K562 (cell line): Measurements from ENCODE around the gene TMED8. TPM values are rescaled to one million over a fixed set of nuclear protein-coding genes. Genes with fewer than 3 reads are reported as not detected.

Experiments used
- KAT7 ChIP-seq: sonication (generic); formaldehyde crosslinking; IDR thresholded peaks from 2 replicates; pipeline ENCODE4 v1.8.0; 2022; ENCODE audit warnings: missing genetic modification reagents, mild to moderate bottlenecking, borderline replicate concordance
- MED1 ChIP-seq: sonication (generic); formaldehyde crosslinking; IDR thresholded peaks from 2 replicates; pipeline ENCODE4 v1.8.1; 2023; ENCODE audit warnings: missing genetic modification reagents, borderline replicate concordance
- PML ChIP-seq: IDR thresholded peaks from 2 replicates; pipeline ENCODE4 v1.6.1; 2012; ENCODE audit warnings: low read length, inconsistent platforms
- POLR2G ChIP-seq: fragments of 200-400 bp; formaldehyde crosslinking; IDR thresholded peaks from 2 replicates; pipeline ENCODE4 v1.6.1; 2017; ENCODE audit warnings: low read depth, mild to moderate bottlenecking, antibody characterized with exemption, low read length, moderate library complexity
- PTRF ChIP-seq: fragments of 450-650 bp; IDR thresholded peaks from 2 replicates; pipeline ENCODE4 v1.6.1; 2016; ENCODE audit warnings: mild to moderate bottlenecking, missing genetic modification characterization, missing compliant biosample characterization
- SIN3A ChIP-seq, 2 experiments: fragments of 150-350 bp in 1 of 2; IDR thresholded peaks; 2 replicates each; pipeline ENCODE4 v1.6.1; 2011 to 2016; ENCODE audit warnings: borderline replicate concordance in 2 of 2, low read depth in 2 of 2, low read length in 2 of 2, mild to moderate bottlenecking in 2 of 2, moderate library complexity in 2 of 2; ENCODE audit not compliant: control insufficient read depth in 1 of 2
- SMARCB1 ChIP-seq: IDR thresholded peaks from 2 replicates; pipeline ENCODE4 v1.6.1; 2011; ENCODE audit warnings: improper control_type of control experiment, low read depth; ENCODE audit not compliant: insufficient read length
- STAT5A ChIP-seq: IDR thresholded peaks from 2 replicates; pipeline ENCODE4 v1.6.1; 2012; ENCODE audit warnings: low read length, inconsistent platforms, borderline replicate concordance
- TEAD1 ChIP-seq, 2 experiments: fragments of 450-650 bp in 1 of 2; sonication (generic) in 1 of 2; formaldehyde crosslinking; IDR thresholded peaks; 2 replicates each; pipeline versions ENCODE4 v1.4.0 to v1.8.0; 2020 to 2022; ENCODE audit warnings: mild to moderate bottlenecking in 2 of 2, missing genetic modification reagents in 1 of 2
- ZNF586 ChIP-seq: fragments of 450-650 bp; formaldehyde crosslinking; conservative IDR thresholded peaks from 2 replicates; pipeline ENCODE4 v1.4.0; 2020; ENCODE audit warnings: mild to moderate bottlenecking, moderate library complexity
- ZNF717 ChIP-seq: fragments of 250-450 bp; sonication (Bioruptor Pico); IDR thresholded peaks from 2 replicates; pipeline ENCODE4 v1.5.0; 2021
- polyA plus RNA-seq, 8 experiments: library from polyadenylated mRNA; depleted of rRNA in 4 of 8; stranded (reverse) in 5 of 8; unstranded in 3 of 8; fragments of >200 nt; fragmentation: Nextera tagmentation in 2 of 8; fragmentation: Illumina TruSeq in 1 of 8; extraction: Ambion mirVana in 2 of 8; extraction: Trizol in 1 of 8; gene quantifications; 2 replicates each; pipeline versions ENCODE4 v1.2.1 to v1.2.3, GENCODE V29; 2011 to 2014; ENCODE audit warnings: inconsistent platforms in 1 of 8, missing spikeins in 1 of 8
- total RNA-seq, 7 experiments: library from RNA; depleted of rRNA in 6 of 7; stranded (reverse); fragments of >200 nt in 6 of 7; fragmentation: Illumina TruSeq in 2 of 7; extraction: Trizol in 2 of 7; gene quantifications; 2 replicates each; pipeline versions ENCODE4 v1.2.1 to v1.2.3, GENCODE V29; 2011 to 2021; ENCODE audit warnings: low replicate concordance in 1 of 7
- TF ChIP-seq, protein P1 (sequence below): sonication (generic); formaldehyde crosslinking; IDR thresholded peaks from 2 replicates; pipeline ENCODE4 v1.8.0; 2023; ENCODE audit warnings: missing genetic modification reagents, mild to moderate bottlenecking, borderline replicate concordance
- TF ChIP-seq, protein P2 (sequence below): fragments of 450-650 bp; IDR thresholded peaks from 2 replicates; pipeline ENCODE4 v1.7.1; 2018; ENCODE audit warnings: mild to moderate bottlenecking, low read depth; ENCODE audit not compliant: partially characterized antibody

Gene TMED8
- total and polyA plus RNA-seq, 9 of the 15 experiments (the other 6 are each of a cell fraction or from before 2014, with no cell fraction given) = 3.3 to 17.4 (median 12.0) TPM

DNA sequence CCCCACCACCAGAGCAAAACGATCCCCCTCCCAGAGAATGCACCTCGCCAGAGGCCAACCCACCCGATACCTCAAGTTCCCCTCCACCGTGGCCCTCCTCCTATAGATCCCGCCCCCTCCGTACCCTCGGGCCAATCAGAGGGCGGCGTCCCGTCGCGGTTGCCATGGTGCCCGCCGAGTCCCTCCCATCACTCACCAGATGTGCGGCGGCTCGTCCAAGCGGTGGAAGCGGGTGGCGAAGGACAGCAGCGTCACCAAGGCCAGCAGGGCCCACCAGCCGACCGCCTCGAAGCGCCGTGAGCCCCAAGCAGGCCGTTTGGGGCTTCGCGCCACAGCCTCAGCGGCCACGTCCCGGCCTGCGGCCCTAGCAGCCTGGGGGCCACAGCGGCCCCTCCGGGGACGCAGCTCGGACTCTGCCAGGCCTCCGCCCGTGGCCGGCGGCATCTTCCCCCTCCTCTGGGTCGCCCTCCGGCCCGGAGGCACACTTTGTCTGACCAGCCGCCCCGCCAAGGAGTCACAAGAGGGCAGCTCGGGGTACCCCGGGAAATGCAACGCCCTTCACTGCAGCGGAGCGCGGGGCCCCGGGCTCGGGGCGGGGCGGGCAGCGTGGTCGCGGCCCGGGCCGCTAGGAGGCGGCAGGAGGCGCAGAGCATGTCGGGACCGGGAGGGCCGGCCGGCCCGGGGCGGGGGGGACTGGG, 56.5 kb downstream of the TMED8 start, which contains the start of gene POMT2 (continued):
- TF ChIP-seq, protein P1, sequence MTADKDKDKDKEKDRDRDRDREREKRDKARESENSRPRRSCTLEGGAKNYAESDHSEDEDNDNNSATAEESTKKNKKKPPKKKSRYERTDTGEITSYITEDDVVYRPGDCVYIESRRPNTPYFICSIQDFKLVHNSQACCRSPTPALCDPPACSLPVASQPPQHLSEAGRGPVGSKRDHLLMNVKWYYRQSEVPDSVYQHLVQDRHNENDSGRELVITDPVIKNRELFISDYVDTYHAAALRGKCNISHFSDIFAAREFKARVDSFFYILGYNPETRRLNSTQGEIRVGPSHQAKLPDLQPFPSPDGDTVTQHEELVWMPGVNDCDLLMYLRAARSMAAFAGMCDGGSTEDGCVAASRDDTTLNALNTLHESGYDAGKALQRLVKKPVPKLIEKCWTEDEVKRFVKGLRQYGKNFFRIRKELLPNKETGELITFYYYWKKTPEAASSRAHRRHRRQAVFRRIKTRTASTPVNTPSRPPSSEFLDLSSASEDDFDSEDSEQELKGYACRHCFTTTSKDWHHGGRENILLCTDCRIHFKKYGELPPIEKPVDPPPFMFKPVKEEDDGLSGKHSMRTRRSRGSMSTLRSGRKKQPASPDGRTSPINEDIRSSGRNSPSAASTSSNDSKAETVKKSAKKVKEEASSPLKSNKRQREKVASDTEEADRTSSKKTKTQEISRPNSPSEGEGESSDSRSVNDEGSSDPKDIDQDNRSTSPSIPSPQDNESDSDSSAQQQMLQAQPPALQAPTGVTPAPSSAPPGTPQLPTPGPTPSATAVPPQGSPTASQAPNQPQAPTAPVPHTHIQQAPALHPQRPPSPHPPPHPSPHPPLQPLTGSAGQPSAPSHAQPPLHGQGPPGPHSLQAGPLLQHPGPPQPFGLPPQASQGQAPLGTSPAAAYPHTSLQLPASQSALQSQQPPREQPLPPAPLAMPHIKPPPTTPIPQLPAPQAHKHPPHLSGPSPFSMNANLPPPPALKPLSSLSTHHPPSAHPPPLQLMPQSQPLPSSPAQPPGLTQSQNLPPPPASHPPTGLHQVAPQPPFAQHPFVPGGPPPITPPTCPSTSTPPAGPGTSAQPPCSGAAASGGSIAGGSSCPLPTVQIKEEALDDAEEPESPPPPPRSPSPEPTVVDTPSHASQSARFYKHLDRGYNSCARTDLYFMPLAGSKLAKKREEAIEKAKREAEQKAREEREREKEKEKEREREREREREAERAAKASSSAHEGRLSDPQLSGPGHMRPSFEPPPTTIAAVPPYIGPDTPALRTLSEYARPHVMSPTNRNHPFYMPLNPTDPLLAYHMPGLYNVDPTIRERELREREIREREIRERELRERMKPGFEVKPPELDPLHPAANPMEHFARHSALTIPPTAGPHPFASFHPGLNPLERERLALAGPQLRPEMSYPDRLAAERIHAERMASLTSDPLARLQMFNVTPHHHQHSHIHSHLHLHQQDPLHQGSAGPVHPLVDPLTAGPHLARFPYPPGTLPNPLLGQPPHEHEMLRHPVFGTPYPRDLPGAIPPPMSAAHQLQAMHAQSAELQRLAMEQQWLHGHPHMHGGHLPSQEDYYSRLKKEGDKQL (CRISPR knock-in tag) = no peak
- TF ChIP-seq SIN3A (IDR thresholded peaks at IDR 0.05; ENCODE audit: borderline replicate concordance in 2 of 2, control insufficient read depth in 1 of 2, low read depth in 2 of 2, low read length in 2 of 2) = peak in 1 of 2 experiments; percentile 53; a peak in 1 of 4 replicates
- TF ChIP-seq POLR2G = peak; percentile 78
- TF ChIP-seq PTRF (tag) = no peak
- peak; percentile 75; the same call in 1 of the 2 replicates for TF ChIP-seq KAT7
- TF ChIP-seq ZNF717 (CRISPR knock-in tag) = no peak
- TF ChIP-seq STAT5A = no peak
- TF ChIP-seq, protein P2, sequence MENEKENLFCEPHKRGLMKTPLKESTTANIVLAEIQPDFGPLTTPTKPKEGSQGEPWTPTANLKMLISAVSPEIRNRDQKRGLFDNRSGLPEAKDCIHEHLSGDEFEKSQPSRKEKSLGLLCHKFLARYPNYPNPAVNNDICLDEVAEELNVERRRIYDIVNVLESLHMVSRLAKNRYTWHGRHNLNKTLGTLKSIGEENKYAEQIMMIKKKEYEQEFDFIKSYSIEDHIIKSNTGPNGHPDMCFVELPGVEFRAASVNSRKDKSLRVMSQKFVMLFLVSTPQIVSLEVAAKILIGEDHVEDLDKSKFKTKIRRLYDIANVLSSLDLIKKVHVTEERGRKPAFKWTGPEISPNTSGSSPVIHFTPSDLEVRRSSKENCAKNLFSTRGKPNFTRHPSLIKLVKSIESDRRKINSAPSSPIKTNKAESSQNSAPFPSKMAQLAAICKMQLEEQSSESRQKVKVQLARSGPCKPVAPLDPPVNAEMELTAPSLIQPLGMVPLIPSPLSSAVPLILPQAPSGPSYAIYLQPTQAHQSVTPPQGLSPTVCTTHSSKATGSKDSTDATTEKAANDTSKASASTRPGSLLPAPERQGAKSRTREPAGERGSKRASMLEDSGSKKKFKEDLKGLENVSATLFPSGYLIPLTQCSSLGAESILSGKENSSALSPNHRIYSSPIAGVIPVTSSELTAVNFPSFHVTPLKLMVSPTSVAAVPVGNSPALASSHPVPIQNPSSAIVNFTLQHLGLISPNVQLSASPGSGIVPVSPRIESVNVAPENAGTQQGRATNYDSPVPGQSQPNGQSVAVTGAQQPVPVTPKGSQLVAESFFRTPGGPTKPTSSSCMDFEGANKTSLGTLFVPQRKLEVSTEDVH = no peak
- no peak for TF ChIP-seq PML
- no peak for TF ChIP-seq ZNF586 (CRISPR knock-in tag)
- TF ChIP-seq SMARCB1 = no peak
- no peak for TF ChIP-seq MED1 (CRISPR knock-in tag)
- TF ChIP-seq TEAD1 (CRISPR knock-in tag; IDR thresholded peaks at IDR 0.05) = peak in 1 of 2 experiments; percentile 85; a peak in 2 of 4 replicates
